Activated T-cell treated with anti-CD3 and anti-CD28 coated beads for 48 hours (primary cell): ENCODE data around the gene TRMT2A.

ENCODE experiments used
- DNase-seq: peaks from one replicate; pipeline ENCODE4 v3.0.0-alpha.2; 2020; ENCODE audit warnings: low read depth

The TRMT2A gene

GRCh38 chr22:20116376-20116950 is 563 bp downstream of the TRMT2A start:
- no peak for DNase-seq

DNA sequence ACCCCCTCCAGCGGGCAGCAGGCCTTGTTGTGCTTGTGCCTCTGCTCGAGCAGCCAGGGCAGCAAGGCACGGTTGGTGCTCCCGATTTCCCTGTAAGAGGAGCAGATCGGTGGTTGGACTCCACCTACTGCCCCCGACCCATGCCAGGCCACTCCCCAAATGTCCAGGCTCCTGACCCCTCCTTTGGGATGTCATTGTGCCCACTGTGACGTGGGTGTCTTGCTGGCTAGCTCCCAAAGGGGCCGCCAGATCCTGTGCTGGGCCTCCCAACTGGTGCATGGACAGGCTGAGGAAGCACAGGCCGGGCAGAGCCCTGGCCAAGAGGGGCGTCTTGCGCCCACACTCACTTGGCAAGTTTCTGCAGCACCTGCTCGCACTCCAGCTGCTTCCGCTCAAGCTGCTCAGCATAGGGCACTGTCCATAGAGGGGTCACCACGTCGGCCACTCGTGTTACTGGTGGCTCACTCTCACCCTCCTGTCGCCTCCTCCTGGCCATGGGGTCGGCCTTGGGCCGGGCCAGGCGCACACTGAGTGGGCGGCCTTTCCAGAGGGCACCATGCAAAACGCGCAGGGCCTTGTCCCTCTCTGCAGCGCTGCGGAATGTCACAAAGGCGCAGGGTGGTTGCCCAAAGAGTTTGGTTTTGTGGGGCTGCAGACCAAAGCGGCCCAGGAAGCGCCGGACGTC is 1.2 kb downstream of the TRMT2A start, which contains the start of gene RANBP1:
Gene RANBP1 (plus strand): TSS at position 414 of the 685 bp plus-strand sequence. CDS start 81 bp downstream, at position 495.
- DNase-seq = no peak

DNA sequence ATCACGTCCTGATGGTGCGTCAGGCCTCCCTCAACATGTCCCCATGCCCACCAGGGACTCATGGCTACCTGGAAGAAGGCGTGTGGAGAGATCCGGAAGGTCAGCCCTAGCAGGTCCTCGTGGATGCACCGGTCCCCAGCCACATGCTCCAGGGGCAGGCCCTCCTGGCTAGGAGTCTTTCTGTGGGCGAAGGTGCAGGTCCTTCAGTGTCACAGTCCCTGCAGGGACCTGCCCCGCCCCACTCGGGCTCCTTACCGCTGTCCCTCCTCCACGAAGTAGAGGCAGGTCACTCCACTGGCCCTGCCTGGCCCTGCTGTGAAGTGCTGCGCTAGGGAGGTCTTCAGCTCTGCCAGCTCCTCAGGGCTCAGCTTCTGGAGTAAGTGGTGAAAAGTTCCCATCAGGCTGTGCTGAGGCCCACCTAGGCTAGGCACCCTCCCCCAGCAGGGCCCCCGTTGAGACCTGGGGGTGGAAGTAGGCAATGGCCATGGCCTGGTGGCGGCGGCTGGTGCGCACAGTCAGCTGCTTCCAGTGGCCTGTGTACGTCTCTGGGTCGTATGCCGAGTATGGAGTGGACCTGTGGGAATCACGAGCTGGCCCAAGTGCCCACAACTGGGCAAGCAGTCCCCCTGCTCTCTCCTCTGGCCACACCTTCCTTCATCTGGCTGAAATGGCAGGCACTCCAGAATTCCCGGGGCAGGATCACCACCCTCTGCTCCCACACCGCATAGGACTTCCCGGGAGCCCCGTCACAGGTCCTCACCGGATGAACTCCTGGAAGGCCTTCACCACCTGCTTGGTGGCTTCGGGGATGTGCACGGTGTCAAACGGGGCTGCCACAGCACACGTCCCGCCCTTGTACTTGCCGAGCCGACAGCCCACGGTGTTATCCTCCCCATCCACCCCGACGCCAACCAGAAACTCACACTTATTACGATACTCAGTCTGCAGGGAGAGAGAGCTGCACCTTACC is 2.2 kb downstream of the TRMT2A start:
- DNase-seq = no peak

GRCh38 chr22:20113551-20114310 is 3.3 kb downstream of the TRMT2A start:
- DNase-seq = no peak

DNA sequence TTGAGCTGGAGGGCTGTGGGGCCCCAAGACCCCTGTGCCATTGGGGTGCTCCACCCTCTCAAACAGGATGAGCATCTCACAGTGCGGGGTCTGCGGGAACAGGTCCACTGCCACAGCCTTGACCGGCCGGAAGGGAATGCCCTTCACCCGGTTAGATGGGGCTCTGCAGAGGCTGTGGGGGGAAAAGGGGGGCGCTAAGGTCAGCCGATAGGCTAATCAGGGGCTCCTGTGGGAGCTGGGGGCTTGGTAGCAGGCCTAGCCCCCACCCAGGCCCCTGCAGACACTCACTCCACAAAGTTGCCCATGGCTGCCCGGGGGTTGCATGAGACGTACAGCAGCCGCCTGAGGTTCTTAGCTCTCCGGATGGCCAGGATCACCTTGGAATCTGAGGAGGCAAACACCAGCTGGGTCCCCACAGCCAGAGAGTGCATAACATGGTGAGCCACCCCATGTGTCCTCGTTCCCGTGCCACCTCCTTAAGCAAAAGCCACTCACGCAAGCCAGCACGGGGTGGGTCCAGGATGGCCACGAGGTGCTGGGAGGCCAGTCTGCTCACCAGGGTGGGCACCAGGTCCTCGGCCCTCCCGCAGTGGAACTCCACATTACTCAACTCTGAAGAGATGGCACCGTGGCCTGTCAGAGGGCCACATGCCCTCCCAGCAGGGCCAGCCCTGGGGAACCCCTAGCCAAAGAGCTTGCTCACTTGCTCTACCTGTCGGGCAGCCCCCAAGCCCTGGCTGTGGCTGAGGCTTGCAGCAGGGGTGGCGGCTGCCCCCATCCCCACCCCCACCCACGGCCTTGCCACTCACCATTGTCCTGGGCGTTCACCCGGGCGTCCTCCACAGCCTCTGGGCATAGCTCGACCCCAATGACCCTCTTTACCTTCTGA is 4.2 kb downstream of the TRMT2A start:
- DNase-seq = no peak

DNA sequence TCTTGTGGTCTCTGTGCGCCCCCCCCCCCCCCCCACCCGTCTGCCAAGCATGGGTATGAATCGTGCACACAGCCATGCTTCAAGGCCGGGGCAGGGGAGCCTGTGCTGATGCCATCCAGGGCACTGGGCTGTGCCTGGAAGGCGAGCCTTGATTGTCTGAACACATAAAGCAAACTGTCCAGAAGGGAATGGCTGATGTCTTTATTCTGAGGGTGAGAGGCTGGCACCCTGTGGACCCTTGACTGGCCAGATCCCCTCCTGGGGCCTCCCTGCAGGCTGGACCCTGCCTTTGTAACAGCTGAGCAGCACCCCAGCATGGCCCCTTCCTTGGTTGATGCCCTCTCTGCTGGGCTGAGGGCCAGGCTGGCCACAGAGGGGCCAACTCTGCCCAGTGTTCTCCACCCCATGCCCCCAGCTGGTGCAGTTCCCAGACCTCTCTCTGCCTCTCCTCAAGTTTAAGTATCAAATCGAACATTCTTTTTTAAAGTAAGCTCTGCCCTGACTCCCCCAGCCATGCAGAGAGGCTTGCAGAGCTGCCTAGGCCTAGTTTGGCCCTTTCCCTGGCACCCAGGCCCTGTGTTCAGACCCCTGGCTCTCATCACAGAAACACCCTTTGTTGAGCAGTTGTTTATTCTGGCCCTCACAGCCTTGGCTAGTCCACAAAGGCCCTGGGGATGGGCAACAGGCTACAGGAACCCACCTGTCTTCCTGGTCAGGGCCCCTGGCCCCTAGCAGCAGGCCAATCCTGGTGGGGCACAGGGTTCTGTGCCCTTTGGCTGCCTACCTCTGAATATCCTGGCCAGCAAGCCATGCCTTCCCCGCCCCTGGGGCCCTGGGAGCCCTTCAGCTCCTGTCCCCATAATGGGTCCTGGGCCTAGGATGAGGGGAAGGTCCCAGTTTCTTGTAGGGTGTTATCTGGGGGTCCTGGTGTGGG is 5.1 kb downstream of the TRMT2A start:
- no peak for DNase-seq

DNA sequence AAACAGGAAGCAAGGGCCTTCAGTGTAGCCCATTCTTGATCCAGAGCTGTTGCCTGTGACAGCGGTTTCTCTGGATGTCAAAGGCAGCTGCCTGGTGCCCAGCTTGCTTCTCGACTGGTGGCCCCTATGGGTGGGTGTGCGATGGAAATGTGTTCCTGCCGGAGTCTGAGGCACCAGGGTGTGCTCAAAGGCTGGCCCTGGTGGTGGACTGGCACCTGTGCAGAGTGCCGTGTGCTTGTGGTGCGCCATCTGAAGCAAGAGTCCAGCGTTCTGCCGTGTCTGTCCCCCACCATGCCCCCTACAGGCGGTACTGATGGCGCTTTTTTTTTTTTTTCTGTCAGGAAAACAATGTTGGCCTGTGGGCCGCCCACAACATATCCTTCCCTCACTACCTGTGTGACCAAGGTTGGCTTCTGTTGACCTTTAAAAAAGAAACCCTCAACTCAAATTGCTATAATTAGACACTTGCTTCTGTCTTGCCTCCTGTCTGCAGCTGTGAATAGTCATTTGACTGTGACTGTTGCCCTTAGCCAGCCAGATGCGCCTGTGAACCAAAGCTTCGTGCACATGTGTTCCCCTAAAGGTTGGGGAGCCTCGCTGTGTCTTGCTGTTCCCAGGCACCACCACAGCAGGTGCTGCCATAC is 5.9 kb downstream of the TRMT2A start:
- no peak for DNase-seq

DNA sequence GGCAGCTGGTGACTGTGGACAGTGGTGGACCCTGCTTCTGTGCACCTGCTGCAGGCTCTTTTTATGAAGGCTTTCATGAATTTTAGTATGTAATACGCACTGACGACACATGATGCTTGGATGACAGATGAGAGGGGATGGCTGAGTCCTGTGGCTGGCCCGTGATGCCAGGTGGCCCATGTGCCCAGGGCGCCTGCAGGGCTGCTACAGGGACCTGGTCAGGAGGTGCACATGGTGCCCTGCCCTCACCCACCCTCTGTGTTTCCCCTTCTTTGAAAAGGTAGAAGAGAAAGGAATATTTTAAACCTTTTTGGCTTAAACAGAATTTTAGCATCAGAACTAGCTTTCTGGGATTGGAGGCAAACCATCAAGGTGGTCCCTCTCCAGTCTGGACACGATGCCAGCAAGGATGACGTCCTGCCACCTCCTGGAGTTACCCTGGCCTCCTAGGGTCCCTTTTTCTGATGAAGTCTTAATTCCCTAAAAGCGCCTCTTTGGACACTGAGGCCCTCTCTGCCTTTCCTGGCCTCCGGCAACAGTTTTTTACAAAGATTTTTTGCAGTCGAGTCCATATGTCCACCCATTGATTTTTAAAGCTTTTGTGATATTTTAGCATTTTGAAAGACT is 6.6 kb downstream of the TRMT2A start:
- no peak for DNase-seq

GRCh38 chr22:20109411-20110358 is 7.3 kb downstream of the TRMT2A start:
- no peak for DNase-seq

GRCh38 chr22:20108757-20109230 is 8.2 kb downstream of the TRMT2A start:
- DNase-seq = no peak

- DNase-seq = no peak
Observed at GRCh38 chr22:20107951-20108756, 8.9 kb downstream of the TRMT2A start.

DNA sequence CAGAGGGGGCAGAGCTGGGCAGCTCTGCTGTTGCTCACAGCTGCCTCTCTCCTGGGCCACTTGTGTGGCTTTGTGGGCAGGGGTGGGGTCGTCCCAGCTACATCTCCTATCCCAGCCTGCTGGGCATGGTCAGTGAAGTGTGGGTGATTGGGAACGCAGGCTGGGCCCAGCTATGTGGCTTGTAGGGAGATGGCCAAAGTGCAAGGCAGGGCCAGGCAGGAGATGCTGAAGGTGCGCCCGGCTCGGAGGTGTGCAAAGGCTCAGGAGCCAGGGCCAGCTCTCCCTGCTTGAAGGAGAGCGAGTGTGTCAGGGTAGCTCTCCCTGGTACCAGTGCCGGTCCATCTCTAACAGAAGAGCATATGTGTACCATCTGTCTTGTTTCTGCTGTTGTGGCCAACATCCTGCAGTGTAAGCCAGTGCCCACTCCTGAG is 9.5 kb downstream of the TRMT2A start:
- DNase-seq = no peak

- DNase-seq = no peak
Observed at GRCh38 chr22:20106849-20107237, 10.2 kb downstream of the TRMT2A start.

DNA sequence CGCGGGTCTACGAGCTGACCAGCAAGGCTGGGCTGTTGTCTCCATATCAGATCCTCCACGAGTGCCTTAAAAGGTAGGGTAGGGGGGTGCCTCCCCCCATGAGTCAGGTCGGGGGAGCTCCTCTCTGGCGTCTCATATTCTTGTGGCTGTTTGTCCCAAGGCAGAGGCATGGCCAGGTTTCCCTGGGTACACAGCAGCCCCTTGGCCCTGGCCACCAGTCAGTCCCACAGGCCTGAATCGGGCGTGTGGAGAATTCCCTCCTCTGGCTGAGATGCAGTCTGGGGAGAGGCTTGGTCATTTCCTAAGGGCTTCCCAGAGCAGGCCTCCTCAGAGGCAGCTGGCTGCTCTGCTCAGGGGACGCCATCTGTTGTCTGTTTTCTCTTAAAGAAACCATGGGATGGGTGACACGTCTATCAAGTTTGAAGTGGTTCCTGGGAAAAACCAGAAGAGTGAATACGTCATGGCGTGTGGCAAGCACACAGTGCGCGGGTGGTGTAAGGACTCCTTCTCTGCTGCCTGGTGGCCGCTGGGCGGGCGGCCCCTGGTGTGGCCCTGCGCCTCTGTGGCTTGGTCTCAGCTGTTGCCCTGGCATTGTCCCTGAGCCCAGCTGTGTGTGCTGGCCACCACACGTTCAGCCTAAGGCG is 10.7 kb downstream of the TRMT2A start:
- no peak for DNase-seq

DNA sequence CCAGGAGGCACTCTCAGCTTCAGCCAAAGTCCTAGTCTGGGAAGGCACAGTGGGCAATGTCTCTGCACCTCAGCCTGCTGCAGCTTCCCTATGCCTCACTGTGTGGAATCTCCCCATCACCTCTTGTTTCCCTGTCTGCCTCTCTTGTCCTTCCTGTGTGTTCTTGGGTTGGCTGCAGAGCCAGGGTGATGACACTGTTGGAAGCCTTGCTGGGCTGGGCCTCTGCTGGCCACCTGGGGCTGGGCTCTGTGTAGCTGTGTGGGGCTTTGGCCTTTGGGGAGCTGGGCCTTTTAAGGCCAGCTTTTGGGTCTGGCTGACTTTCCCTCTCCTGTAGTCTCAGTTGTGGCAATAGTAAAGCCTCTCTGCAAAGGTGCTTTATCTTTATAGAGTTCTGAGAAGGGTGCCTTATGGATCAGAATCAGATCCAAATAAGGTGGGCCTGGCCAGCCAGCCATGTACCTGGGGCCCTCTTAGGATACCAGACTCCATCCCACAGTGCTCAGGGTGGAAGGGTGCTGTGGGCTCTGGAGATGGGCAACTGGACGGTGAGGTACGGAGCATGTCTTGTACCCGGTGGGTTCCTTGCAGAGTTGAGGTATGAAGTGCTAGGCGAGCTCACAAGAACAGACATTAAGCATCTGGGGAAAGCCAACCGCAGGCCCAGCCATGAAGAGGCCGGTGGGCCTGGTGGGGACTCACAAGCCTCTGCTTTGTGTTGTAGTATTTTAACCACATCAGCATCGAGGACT is 11.4 kb downstream of the TRMT2A start:
- DNase-seq = no peak
